ENCODE data around the gene CRHR1. TPM values are rescaled to one million over a fixed set of nuclear protein-coding genes. Genes with fewer than 3 reads are reported as not detected.

CRHR1 gene
- total and polyA plus RNA-seq, 4 experiments from 2014 or later = not detected

- Mint-ChIP-seq H3K27me3 (peaks cover 26 to 52% of the 10 kb centered on the region in 2 donors), H3K9me3 (no peaks in the 10 kb centered on the region), H3K27ac (no peak overlapping the region), H3K4me3 (no peak overlapping the region), H3K36me3 (no peaks in the 10 kb centered on the region), H3K4me1 (no peaks in the 10 kb centered on the region)
- H3K4me1 ChIP-seq (ENCODE audit: insufficient read depth, low read length) = no peaks in the 10 kb centered on the region
- H3K27ac ChIP-seq (ENCODE audit: low read depth, low read length) = no peak overlapping the region
- ChIA-PET POLR2A (ENCODE audit: partially characterized antibody) (no interaction called here), CTCF (ENCODE audit: partially characterized antibody) (no interaction called here)
- no peaks in the 10 kb centered on the region for H3K36me3 ChIP-seq (ENCODE audit: insufficient read depth, low read length)
- H3K27me3 ChIP-seq (ENCODE audit: insufficient read depth, low read length) = no peaks in the 10 kb centered on the region
- H3K9me3 ChIP-seq (ENCODE audit: control insufficient read depth in 1 of 2, low read length in 2 of 2) = no peaks in the 10 kb centered on the region
- no peak overlapping the region for H3K4me3 ChIP-seq (ENCODE audit: low read length in 2 of 2)
- DNase-seq = no peak
- intact Hi-C loops (cut with micrococcal nuclease) = no loop called here
Observed at GRCh38 chr17:45791041-45791582, 7.0 kb downstream of the CRHR1 start.

DNA sequence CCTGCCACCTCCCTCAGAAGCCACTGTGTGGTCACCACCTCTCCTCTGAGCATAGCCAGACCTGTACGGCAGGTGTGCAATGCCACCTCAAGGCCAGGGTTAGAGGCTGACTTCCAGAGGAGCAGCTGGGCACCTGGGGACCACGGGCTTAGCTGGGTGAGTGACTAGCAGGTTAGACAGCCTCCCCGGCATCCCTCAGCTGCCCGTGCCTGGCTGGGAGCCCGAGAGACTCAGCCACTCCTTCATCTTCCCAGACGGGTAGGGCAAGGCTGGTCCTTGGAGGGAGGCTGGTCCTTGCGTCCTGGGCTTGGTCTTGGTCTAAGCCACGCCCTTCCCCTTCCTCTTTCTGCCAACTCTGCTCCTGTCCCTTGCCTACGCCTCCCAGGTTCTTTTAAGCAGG, 7.8 kb downstream of the CRHR1 start:
- Mint-ChIP-seq H3K9me3 (no peaks in the 10 kb centered on the region), H3K36me3 (no peaks in the 10 kb centered on the region), H3K4me1 (no peaks in the 10 kb centered on the region), H3K27ac (no peak overlapping the region), H3K4me3 (no peak overlapping the region), H3K27me3 (peaks cover 29 to 55% of the 10 kb centered on the region in 2 donors)
- intact Hi-C loops (cut with micrococcal nuclease) = no loop called here
- DNase-seq = no peak
- Histone ChIP-seq H3K36me3 (ENCODE audit: insufficient read depth, low read length) (no peaks in the 10 kb centered on the region), H3K4me3 (ENCODE audit: low read length in 2 of 2) (no peak overlapping the region), H3K4me1 (ENCODE audit: insufficient read depth, low read length) (no peaks in the 10 kb centered on the region), H3K9me3 (ENCODE audit: control insufficient read depth in 1 of 2, low read length in 2 of 2) (no peaks in the 10 kb centered on the region), H3K27ac (ENCODE audit: low read depth, low read length) (no peak overlapping the region), H3K27me3 (ENCODE audit: insufficient read depth, low read length) (no peaks in the 10 kb centered on the region)
- ChIA-PET POLR2A (ENCODE audit: partially characterized antibody) (no interaction called here), CTCF (ENCODE audit: partially characterized antibody) (no interaction called here)

- no peaks in the 10 kb centered on the region for H3K27me3 ChIP-seq (ENCODE audit: insufficient read depth, low read length)
- Mint-ChIP-seq H3K27ac (no peak overlapping the region), H3K27me3 (peaks cover 28 to 55% of the 10 kb centered on the region in 2 donors), H3K36me3 (no peaks in the 10 kb centered on the region), H3K4me3 (no peak overlapping the region), H3K4me1 (no peaks in the 10 kb centered on the region), H3K9me3 (no peaks in the 10 kb centered on the region)
- H3K27ac ChIP-seq (ENCODE audit: low read depth, low read length) = no peak overlapping the region
- intact Hi-C loops (cut with micrococcal nuclease) = no loop called here
- no peak for DNase-seq
- no peaks in the 10 kb centered on the region for H3K36me3 ChIP-seq (ENCODE audit: insufficient read depth, low read length)
- ChIA-PET POLR2A (ENCODE audit: partially characterized antibody) (no interaction called here), CTCF (ENCODE audit: partially characterized antibody) (no interaction called here)
- no peaks in the 10 kb centered on the region for H3K4me1 ChIP-seq (ENCODE audit: insufficient read depth, low read length)
- no peak overlapping the region for H3K4me3 ChIP-seq (ENCODE audit: low read length in 2 of 2)
- no peaks in the 10 kb centered on the region for H3K9me3 ChIP-seq (ENCODE audit: control insufficient read depth in 1 of 2, low read length in 2 of 2)
Observed at GRCh38 chr17:45792437-45792836, 8.3 kb downstream of the CRHR1 start.

DNA sequence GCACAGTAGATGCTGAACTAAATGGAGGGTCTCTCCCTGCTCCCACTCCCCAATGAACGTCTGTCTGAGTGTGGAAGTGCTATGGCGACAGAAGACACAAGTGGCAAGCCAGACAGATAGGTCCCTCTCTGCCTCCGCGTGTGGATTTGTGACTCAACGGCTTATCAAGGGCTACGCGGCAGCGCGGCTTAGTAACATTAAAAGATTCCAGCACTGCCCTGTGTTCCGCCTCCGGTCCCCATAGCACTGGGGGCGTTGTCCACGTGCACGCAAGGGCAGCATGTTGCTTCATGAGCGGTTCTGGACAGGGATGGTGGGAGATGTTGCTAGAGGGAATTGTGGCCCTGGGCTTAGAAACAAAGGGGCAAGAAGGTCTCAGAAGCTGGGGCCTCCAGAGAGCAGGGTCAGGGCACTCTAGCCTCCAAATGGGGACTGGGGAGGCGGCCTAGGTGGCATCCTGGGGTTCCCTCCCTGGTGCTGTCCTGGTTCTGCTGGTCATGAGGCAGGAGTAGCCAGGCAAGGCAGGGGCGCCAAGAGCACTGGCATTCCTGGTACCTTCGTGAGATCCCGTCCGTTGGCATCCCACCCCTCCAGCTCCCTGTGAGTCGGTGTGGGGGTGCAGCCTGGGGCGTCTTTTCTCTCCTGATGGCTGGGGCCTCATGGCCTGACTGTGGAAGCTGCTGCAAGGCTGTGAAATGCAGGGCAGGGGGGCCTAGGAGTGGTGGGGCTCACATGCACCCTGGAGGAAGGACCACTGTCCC, 9.1 kb downstream of the CRHR1 start:
- Histone ChIP-seq H3K4me1 (ENCODE audit: insufficient read depth, low read length) (no peaks in the 10 kb centered on the region), H3K36me3 (ENCODE audit: insufficient read depth, low read length) (no peaks in the 10 kb centered on the region), H3K27me3 (ENCODE audit: insufficient read depth, low read length) (no peaks in the 10 kb centered on the region), H3K4me3 (ENCODE audit: low read length in 2 of 2) (no peak overlapping the region), H3K27ac (ENCODE audit: low read depth, low read length) (no peak overlapping the region), H3K9me3 (ENCODE audit: control insufficient read depth in 1 of 2, low read length in 2 of 2) (no peaks in the 10 kb centered on the region)
- H3K4me1 Mint-ChIP-seq = no peaks in the 10 kb centered on the region
- CTCF ChIA-PET (ENCODE audit: partially characterized antibody) = no interaction called here
- intact Hi-C loops (cut with micrococcal nuclease) = no loop called here
- H3K27ac Mint-ChIP-seq = no peak overlapping the region
- H3K4me3 Mint-ChIP-seq = no peak overlapping the region
- POLR2A ChIA-PET (ENCODE audit: partially characterized antibody) = no interaction called here
- no peak for DNase-seq
- no peaks in the 10 kb centered on the region for H3K9me3 Mint-ChIP-seq
- no peaks in the 10 kb centered on the region for H3K36me3 Mint-ChIP-seq
- H3K27me3 Mint-ChIP-seq = peaks cover 31 to 55% of the 10 kb centered on the region in 2 donors

DNA sequence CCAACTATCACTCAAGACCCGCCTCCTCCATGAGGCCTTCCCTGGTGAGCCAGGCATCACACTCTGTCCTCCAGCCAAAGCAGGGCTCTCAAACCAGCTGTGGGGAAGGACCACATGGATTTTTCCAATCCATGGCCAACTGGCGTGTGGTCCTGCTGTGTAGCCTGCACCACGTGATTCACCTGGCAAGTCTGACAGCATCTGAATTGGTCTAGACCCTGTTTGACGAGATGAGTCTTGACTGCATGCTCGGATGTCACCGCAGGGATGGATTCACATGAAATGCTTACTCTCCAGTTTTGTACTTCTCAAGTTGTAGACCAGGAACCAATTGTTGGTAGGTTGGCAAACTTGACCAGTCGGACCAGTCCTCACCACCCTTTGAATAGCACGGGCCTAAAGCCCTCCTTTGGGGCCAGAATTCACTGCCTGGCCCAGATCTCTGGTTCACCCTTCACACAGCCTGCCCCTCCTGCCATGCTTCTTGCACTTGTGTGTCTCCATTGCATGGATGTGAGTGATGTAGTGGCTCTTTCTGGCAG, 9.9 kb downstream of the CRHR1 start:
- Mint-ChIP-seq H3K4me3 (no peak overlapping the region), H3K36me3 (no peaks in the 10 kb centered on the region), H3K4me1 (no peaks in the 10 kb centered on the region), H3K27me3 (peaks cover 29 to 51% of the 10 kb centered on the region in 2 donors), H3K9me3 (no peaks in the 10 kb centered on the region), H3K27ac (no peak overlapping the region)
- Histone ChIP-seq H3K36me3 (ENCODE audit: insufficient read depth, low read length) (no peaks in the 10 kb centered on the region), H3K27ac (ENCODE audit: low read depth, low read length) (no peak overlapping the region), H3K27me3 (ENCODE audit: insufficient read depth, low read length) (no peaks in the 10 kb centered on the region), H3K9me3 (ENCODE audit: control insufficient read depth in 1 of 2, low read length in 2 of 2) (no peaks in the 10 kb centered on the region), H3K4me1 (ENCODE audit: insufficient read depth, low read length) (no peaks in the 10 kb centered on the region), H3K4me3 (ENCODE audit: low read length in 2 of 2) (no peak overlapping the region)
- intact Hi-C loops (cut with micrococcal nuclease) = no loop called here
- POLR2A ChIA-PET (ENCODE audit: partially characterized antibody) = no interaction called here
- CTCF ChIA-PET (ENCODE audit: partially characterized antibody) = no interaction called here
- no peak for DNase-seq

DNA sequence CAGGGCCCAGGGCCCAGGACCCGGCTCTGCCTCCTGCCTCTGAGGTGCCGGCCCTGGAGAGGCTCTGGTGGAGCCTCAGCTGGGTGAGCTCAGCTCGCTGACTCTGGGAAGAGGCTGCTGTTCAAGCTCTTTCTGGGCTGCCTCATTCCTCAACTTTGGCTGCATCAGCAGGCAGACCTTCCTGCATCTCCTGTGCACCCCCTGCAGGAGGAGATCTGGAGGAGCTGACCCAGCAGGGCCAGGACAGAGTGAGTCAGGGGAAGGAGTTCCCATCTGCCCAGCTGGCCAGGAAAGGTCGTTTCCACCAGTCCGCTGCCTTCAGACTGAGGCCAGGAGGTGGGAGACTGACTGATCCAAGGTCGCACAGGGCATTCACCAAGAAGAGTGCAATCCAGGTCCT, 10.7 kb downstream of the CRHR1 start:
- H3K36me3 Mint-ChIP-seq = no peaks in the 10 kb centered on the region
- peaks cover 26 to 48% of the 10 kb centered on the region in 2 donors for H3K27me3 Mint-ChIP-seq
- H3K27me3 ChIP-seq (ENCODE audit: insufficient read depth, low read length) = no peaks in the 10 kb centered on the region
- POLR2A ChIA-PET (ENCODE audit: partially characterized antibody) = no interaction called here
- H3K27ac Mint-ChIP-seq = no peak overlapping the region
- H3K4me1 Mint-ChIP-seq = no peaks in the 10 kb centered on the region
- no peaks in the 10 kb centered on the region for H3K9me3 ChIP-seq (ENCODE audit: control insufficient read depth in 1 of 2, low read length in 2 of 2)
- no peak overlapping the region for H3K4me3 Mint-ChIP-seq
- H3K4me3 ChIP-seq (ENCODE audit: low read length in 2 of 2) = no peak overlapping the region
- intact Hi-C loops (cut with micrococcal nuclease) = no loop called here
- no peak overlapping the region for H3K27ac ChIP-seq (ENCODE audit: low read depth, low read length)
- CTCF ChIA-PET (ENCODE audit: partially characterized antibody) = no interaction called here
- H3K4me1 ChIP-seq (ENCODE audit: insufficient read depth, low read length) = no peaks in the 10 kb centered on the region
- no peaks in the 10 kb centered on the region for H3K36me3 ChIP-seq (ENCODE audit: insufficient read depth, low read length)
- no peaks in the 10 kb centered on the region for H3K9me3 Mint-ChIP-seq
- DNase-seq = no peak

GRCh38 chr17:45800816-45801215, 16.7 kb downstream of the CRHR1 start:
- Mint-ChIP-seq H3K27me3 (peaks cover 25 to 30% of the 10 kb centered on the region in 2 donors), H3K27ac (no peak overlapping the region), H3K4me1 (no peaks in the 10 kb centered on the region), H3K36me3 (no peaks in the 10 kb centered on the region), H3K4me3 (no peak overlapping the region), H3K9me3 (no peaks in the 10 kb centered on the region)
- Histone ChIP-seq H3K4me3 (ENCODE audit: low read length in 2 of 2) (no peak overlapping the region), H3K27ac (ENCODE audit: low read depth, low read length) (no peak overlapping the region), H3K36me3 (ENCODE audit: insufficient read depth, low read length) (no peaks in the 10 kb centered on the region), H3K9me3 (ENCODE audit: control insufficient read depth in 1 of 2, low read length in 2 of 2) (no peaks in the 10 kb centered on the region), H3K27me3 (ENCODE audit: insufficient read depth, low read length) (no peaks in the 10 kb centered on the region), H3K4me1 (ENCODE audit: insufficient read depth, low read length) (no peaks in the 10 kb centered on the region)
- ChIA-PET CTCF (ENCODE audit: partially characterized antibody) (interaction anchor here (2.1 kb wide), 1 partner anchor 30 kb away, joined by 6 read pairs; no protein-coding TSS in a partner anchor), POLR2A (ENCODE audit: partially characterized antibody) (no interaction called here)
- intact Hi-C loops (cut with micrococcal nuclease) = no loop called here
- DNase-seq = no peak

Measured in CD4-positive, alpha-beta memory T cell (primary cell).